Cardiac muscle cell (in vitro differentiated cells and primary cell): ENCODE data around the gene FANCG. TPM values are rescaled to one million over a fixed set of nuclear protein-coding genes. Genes with fewer than 3 reads are reported as not detected.
A peak's percentile ranks its signal among the peaks of the same experiment; 100 is the strongest.

Experiments
- DNase-seq, 2 donors: peaks; one replicate each; pipeline versions ENCODE4 v3.0.0 to v3.0.0-alpha.2; 2010 to 2017; ENCODE audit warnings: low read depth in 1 of 2, low spot score in 1 of 2
- H3K27ac ChIP-seq: fragments of 200-600 bp; sonication (generic); 2 replicates; pipeline ENCODE4 v1.5.1; 2016
- H3K27me3 ChIP-seq: fragments of 200-600 bp; sonication (generic); 2 replicates; pipeline ENCODE4 v1.6.0; 2016; ENCODE audit warnings: control low read depth
- H3K36me3 ChIP-seq: fragments of 200-600 bp; sonication (generic); 2 replicates; pipeline ENCODE4 v1.5.1; 2016; ENCODE audit warnings: control low read depth
- H3K4me1 ChIP-seq: fragments of 200-600 bp; sonication (generic); 2 replicates; pipeline ENCODE4 v1.8.1; 2017; ENCODE audit warnings: low read depth, mild to moderate bottlenecking, mixed run types
- H3K4me3 ChIP-seq: fragments of 200-600 bp; sonication (generic); 2 replicates; pipeline ENCODE4 v1.5.1; 2016; ENCODE audit warnings: mild to moderate bottlenecking
- H3K9me3 ChIP-seq: fragments of 200-600 bp; sonication (generic); 2 replicates; pipeline ENCODE4 v1.5.1; 2017; ENCODE audit warnings: low read depth, mild to moderate bottlenecking, control low read depth
- polyA plus RNA-seq: library from polyadenylated mRNA; unstranded; fragments of >200 nt; fragmentation: Nextera tagmentation; extraction: Ambion mirVana; gene quantifications from 2 replicates; pipeline ENCODE4 v1.2.1, GENCODE V29; 2016
- total RNA-seq: library from RNA; depleted of rRNA; stranded (reverse); fragments of >200 nt; gene quantifications from 2 replicates; pipeline ENCODE4 v1.2.3, GENCODE V29; 2016
- TF ChIP-seq, protein P1 (sequence below): IDR thresholded peaks from 2 replicates; pipeline ENCODE4 v1.5.1; 2012; ENCODE audit warnings: low read depth, mild to moderate bottlenecking, low read length

FANCG gene
- total and polyA plus RNA-seq, 2 experiments from 2014 or later: 31.7 to 32.8 TPM

DNA sequence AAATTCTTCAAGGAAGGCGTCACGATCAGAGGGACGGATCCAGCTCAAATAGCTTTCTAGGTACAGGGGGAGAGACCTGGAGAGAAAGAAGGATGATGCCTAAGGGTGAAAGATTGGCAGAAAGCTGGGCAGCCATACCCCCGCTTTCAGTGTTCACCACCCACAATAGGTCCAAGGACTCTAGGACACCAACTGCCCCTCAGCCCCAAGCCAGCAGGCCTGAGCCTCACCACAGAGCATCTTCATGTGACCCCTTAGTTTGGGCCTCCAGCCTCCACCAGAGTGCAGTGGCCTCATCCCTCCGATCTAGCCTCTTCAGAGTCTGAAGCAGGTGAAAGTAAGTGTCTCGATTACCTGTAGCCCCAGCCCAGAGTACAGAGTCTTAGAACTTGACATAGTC is 5.6 kb downstream of the FANCG start:
- DNase-seq: no peak
- no peak overlapping the region for H3K4me3 ChIP-seq
- H3K27me3 ChIP-seq: no peaks in the 10 kb centered on the region
- TF ChIP-seq, protein P1, sequence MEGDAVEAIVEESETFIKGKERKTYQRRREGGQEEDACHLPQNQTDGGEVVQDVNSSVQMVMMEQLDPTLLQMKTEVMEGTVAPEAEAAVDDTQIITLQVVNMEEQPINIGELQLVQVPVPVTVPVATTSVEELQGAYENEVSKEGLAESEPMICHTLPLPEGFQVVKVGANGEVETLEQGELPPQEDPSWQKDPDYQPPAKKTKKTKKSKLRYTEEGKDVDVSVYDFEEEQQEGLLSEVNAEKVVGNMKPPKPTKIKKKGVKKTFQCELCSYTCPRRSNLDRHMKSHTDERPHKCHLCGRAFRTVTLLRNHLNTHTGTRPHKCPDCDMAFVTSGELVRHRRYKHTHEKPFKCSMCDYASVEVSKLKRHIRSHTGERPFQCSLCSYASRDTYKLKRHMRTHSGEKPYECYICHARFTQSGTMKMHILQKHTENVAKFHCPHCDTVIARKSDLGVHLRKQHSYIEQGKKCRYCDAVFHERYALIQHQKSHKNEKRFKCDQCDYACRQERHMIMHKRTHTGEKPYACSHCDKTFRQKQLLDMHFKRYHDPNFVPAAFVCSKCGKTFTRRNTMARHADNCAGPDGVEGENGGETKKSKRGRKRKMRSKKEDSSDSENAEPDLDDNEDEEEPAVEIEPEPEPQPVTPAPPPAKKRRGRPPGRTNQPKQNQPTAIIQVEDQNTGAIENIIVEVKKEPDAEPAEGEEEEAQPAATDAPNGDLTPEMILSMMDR: no peak
- H3K9me3 ChIP-seq: no peaks in the 10 kb centered on the region
- peaks cover 27% of the 10 kb centered on the region for H3K4me1 ChIP-seq
- H3K36me3 ChIP-seq: no peaks in the 10 kb centered on the region
- H3K27ac ChIP-seq: no peak overlapping the region

DNA sequence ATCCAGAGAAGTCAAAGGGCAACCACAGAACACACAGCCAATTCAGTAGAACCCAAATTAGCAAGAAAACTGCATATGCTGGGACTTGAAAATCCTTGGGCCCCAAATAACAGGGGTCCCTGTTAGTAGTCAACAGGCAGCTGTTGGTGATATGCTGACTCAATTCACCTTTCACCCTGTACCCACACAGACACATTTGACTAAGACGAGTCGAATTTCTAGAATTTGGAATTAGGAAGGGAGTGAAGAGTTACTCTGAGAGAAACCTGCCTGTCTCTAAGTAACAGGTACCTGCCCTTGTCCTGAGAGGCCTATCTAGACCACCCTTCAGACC is 6.5 kb downstream of the FANCG start:
- no peaks in the 10 kb centered on the region for H3K36me3 ChIP-seq
- no peak for DNase-seq
- TF ChIP-seq, protein P1: no peak
- peaks cover 19% of the 10 kb centered on the region for H3K4me1 ChIP-seq
- no peaks in the 10 kb centered on the region for H3K27me3 ChIP-seq
- H3K27ac ChIP-seq: peak overlapping the region; percentile 95
- no peak overlapping the region for H3K4me3 ChIP-seq
- H3K9me3 ChIP-seq: no peaks in the 10 kb centered on the region

DNA sequence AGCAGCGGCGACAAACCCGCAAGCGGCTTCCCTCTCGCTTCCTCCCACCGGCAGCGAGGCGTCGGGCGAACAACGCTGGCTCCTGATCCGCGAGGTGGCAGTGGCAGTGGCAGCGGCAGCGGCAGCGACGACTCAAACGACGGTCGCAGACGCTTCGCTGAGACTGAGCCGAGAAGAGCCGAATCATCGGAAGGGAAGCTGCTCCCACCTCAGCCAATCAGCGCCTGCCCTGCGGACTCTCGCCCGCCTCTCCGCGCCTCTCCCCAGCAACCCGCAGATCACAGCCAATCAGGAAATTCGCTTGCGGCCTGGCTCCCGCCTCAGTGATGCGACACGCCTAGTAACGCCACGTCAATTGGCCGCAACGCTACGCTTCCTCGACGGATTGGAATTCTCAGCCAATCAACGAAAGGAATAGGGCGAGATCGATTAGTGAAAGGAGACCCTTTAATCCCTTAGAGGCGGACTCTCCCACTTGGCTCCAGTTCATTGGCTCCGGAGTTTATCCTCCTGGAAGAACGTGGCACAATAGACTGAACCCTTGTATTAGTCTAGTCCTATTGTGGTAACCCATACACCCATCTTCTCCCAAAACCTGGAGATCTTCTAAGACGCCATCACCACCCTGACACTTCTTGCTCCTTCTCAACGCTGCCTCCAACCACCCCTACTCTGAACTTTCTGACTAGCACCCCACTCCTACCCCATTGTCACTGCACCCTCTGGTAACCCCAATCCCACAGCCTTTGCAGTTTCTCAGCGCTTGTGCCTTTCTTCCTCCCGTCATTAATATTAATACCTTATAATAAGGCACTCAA is 7.1 kb downstream of the FANCG start, which contains the start of gene VCP:
Gene VCP, minus strand, starts transcription at position 165 of the 818 bp plus-strand sequence. CDS start 272 bp downstream, outside the sequence.
- H3K36me3 ChIP-seq: peaks cover 4% of the 10 kb centered on the region
- peak; percentile 99 for DNase-seq
- H3K27me3 ChIP-seq: no peaks in the 10 kb centered on the region
- H3K9me3 ChIP-seq: no peaks in the 10 kb centered on the region
- TF ChIP-seq, protein P1: no peak
- peak within 1 kb of the TSS; percentile 96 for H3K4me3 ChIP-seq
- peaks cover 19% of the 10 kb centered on the region for H3K4me1 ChIP-seq
- H3K27ac ChIP-seq: peak within 1 kb of the TSS; percentile 100

DNA sequence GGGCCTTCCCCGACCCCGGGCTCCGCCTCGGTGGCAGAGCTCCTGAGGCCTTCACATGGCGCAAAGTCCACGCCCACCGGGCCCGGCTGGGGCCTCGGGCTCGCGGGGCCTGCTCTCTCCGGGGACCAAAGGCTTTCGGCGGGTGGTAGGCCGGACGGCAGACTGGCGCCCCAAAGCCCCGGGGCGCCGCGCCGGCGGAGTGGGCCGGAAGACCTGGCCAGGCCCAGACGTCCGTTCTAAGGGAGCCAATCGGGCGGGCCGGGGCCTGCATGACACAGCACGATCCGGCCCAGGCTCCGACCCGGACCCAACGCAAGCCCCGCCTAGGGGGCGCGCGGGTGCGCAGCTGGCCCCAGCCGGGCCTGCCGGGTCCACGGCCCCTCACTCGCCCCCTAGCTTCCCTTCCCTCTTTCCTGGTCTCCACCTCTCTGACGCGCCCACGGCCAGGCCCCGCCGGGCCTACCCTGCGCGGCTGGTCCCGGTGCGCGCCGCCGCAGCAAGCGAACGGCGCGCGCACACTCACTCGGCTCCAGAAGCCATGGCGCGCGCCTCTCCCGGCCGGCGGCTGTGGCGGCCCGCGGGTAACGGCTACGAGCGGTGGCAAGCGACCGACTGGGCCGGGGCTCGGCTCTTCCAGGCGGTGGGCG is 7.8 kb downstream of the FANCG start:
- peak; percentile 92 to 94 for DNase-seq
- no peaks in the 10 kb centered on the region for H3K27me3 ChIP-seq
- peak overlapping the region; percentile 96 for H3K4me3 ChIP-seq
- no peaks in the 10 kb centered on the region for H3K9me3 ChIP-seq
- H3K4me1 ChIP-seq: peaks cover 19% of the 10 kb centered on the region
- TF ChIP-seq, protein P1: peak; percentile 45
- peaks cover 10% of the 10 kb centered on the region for H3K36me3 ChIP-seq
- H3K27ac ChIP-seq: peak overlapping the region; percentile 100

DNA sequence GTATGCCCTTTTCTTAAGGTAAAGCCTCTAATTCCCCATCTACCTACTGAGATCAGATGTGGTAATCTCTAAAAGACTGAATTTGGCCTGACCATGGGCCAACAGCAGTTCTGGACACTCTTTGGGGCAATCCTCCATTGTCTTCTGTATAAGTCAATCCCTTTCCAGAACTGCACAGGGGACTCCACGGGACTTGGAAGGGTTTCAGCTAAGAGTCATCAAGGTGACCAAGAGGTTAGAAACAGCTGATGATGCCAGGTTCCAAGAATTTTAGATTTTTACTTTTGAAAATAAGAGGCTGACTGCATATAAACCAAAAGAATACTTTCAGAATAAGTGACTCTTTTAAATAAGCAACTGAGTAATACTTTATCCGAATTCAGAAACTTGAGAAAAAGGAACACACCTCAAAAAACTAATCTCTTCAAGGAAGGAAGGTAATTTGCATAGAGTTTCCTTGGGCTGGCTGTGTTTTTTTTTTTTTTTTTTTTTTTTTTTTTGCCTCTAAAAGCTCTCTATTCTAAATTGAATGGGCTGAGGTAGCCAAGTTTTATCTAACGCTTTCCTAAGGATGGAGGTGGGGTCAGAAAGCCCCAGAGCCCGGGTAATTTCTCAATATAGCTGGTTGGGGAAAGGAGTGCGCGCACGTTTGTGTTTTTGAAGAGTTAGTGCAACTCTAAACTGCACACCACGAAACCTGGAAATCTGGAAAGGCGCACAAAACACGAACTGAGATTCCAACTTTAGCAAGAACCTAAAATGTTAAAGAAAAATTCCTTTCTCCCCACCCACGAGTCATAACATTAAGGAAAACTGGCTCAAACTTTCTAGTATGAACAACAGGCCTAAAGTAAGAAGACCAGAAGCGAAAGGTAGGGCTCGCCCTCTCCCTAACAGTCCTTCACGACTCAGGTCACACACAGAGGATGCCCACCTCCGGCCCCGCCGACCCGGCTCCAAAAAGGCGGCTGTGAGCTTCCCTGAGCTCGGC is 8.6 kb downstream of the FANCG start:
- H3K36me3 ChIP-seq: peaks cover 18% of the 10 kb centered on the region
- peak overlapping the region; percentile 100 for H3K27ac ChIP-seq
- H3K4me1 ChIP-seq: peaks cover 19% of the 10 kb centered on the region
- TF ChIP-seq, protein P1: no peak
- no peaks in the 10 kb centered on the region for H3K9me3 ChIP-seq
- no peaks in the 10 kb centered on the region for H3K27me3 ChIP-seq
- peak overlapping the region; percentile 96 for H3K4me3 ChIP-seq
- DNase-seq: peak in 1 of 2 donors; percentile 29
